PC-9 (cell line): ENCODE data around the gene COPZ1. TPM values are rescaled to one million over a fixed set of nuclear protein-coding genes. Genes with fewer than 3 reads are reported as not detected.

ENCODE experiments used
- BruUV-seq: library from RNA; stranded (reverse); fragments of 400-500 nt; replicated peaks from 2 replicates; lab custom pipeline; 2021; lab: Mats Ljungman, UMichigan
- CTCF ChIA-PET: fragments of 300-600 bp; sonication (Branson Sonifier 250); formaldehyde crosslinking; loops from one replicate; lab custom pipeline; 2022; ENCODE audit warnings: antibody characterized with exemption; lab: Charles Lee
- POLR2A ChIA-PET: fragments of 300-600 bp; sonication (Branson Sonifier 250); formaldehyde crosslinking; loops from one replicate; lab custom pipeline; 2022; ENCODE audit warnings: antibody characterized with exemption; ENCODE audit not compliant: unreplicated experiment; lab: Charles Lee
- DNase-seq, 2 experiments: peaks; one replicate each; pipeline versions ENCODE4 v3.0.0 to v3.0.0-alpha.2; 2015 to 2022; ENCODE audit warnings: mixed read lengths in 1 of 2
- H2AFZ ChIP-seq: fragments of 200-600 bp; sonication (generic); 2 replicates; pipeline ENCODE4 v1.8.1; 2017; ENCODE audit warnings: antibody characterized with exemption
- H3F3A ChIP-seq: fragments of 200-600 bp; sonication (generic); 2 replicates; pipeline ENCODE4 v1.8.1; 2017; ENCODE audit warnings: antibody characterized with exemption, mild to moderate bottlenecking, low read depth; ENCODE audit not compliant: insufficient read depth
- H3K27ac ChIP-seq: fragments of 200-600 bp; sonication (generic); 2 replicates; pipeline ENCODE4 v1.6.1; 2016; ENCODE audit warnings: mixed run types
- H3K27me3 ChIP-seq: fragments of 200-600 bp; sonication (generic); 2 replicates; pipeline ENCODE4 v1.6.1; 2016; ENCODE audit warnings: low read depth, mixed run types; ENCODE audit not compliant: insufficient read depth
- H3K36me3 ChIP-seq: fragments of 200-600 bp; sonication (generic); 2 replicates; pipeline ENCODE4 v1.6.1; 2016; ENCODE audit warnings: low read depth, mixed run types
- H3K4me1 ChIP-seq: fragments of 200-600 bp; sonication (generic); replicated peaks from 2 replicates; pipeline ENCODE4 v1.6.1; 2016; ENCODE audit warnings: mixed run types; ENCODE audit not compliant: insufficient read depth
- H3K4me2 ChIP-seq: fragments of 200-600 bp; sonication (generic); 2 replicates; pipeline ENCODE4 v1.6.1; 2017; ENCODE audit warnings: mixed run types
- H3K4me3 ChIP-seq: fragments of 200-600 bp; sonication (generic); 2 replicates; pipeline ENCODE4 v1.6.1; 2016; ENCODE audit warnings: mixed run types
- H3K79me2 ChIP-seq: fragments of 200-600 bp; sonication (generic); 2 replicates; pipeline ENCODE4 v1.6.1; 2017; ENCODE audit warnings: low read depth, mixed run types
- H3K9me2 ChIP-seq: fragments of 200-600 bp; sonication (generic); 2 replicates; pipeline ENCODE4 v1.8.1; 2017; ENCODE audit warnings: mild to moderate bottlenecking; ENCODE audit not compliant: insufficient read depth
- H3K9me3 ChIP-seq: fragments of 200-600 bp; sonication (generic); 2 replicates; pipeline ENCODE4 v1.8.1; 2016; ENCODE audit warnings: low read depth; ENCODE audit not compliant: insufficient read depth
- H4K20me1 ChIP-seq: fragments of 200-600 bp; sonication (generic); 2 replicates; pipeline ENCODE4 v1.8.1; 2017; ENCODE audit not compliant: insufficient read depth
- EZH2 ChIP-seq: fragments of 200-600 bp; sonication (generic); IDR thresholded peaks from 2 replicates; pipeline ENCODE4 v1.8.0; 2017; ENCODE audit warnings: antibody characterized with exemption, low read depth
- intact Hi-C: fragments of 100-400 bp; cut with micrococcal nuclease; formaldehyde crosslinking; loops from one replicate; pipeline ENCODE4 v1.10.0; 2022; ENCODE audit not compliant: unreplicated experiment
- total RNA-seq: library from RNA; stranded (reverse); gene quantifications from 2 replicates; pipeline ENCODE4 v1.2.3, GENCODE V29; 2021
- TF ChIP-seq, protein P1 (sequence below): fragments of 200-600 bp; sonication (generic); conservative IDR thresholded peaks from 2 replicates; pipeline ENCODE4 v1.6.1; 2017; ENCODE audit warnings: mixed run types, antibody characterized with exemption, mild to moderate bottlenecking, moderate library complexity

COPZ1 gene
- total RNA-seq, 1 experiment from 2014 or later: 232 TPM

DNA sequence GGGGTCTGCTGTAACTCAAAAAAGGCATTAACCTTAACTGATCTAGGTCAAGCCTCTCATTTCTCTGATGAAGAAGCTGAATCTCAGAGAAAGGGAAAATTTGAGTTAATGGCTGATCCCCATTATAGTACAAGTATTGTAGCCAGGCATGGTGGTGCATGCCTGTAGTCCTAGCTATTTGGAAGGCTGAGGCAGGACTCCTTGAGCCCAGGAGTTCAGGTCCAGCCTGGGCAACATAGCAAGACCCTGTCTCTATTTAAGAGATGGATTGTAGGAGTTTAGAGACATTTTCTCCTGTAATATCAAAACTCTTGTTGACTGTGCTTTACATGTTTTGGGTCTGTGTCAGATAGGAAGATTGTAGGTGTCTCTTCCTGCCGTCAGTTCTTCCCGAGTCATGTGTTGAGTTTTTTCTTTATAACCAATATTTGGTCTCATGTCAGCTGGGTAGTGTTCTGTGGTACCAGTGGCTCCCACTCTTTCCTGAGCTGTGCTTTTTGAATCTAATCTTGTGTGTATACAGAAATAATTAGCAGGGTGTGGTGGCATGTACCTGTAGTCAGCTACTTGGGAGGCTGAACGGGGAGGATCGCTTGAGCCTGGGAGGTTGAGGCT, 8.6 kb downstream of the COPZ1 start:
- Histone ChIP-seq H3K27ac (no peak overlapping the region), H2AFZ (no peak overlapping the region), H3K36me3 (peaks cover 19% of the 10 kb centered on the region), H4K20me1 (peaks cover 79% of the 10 kb centered on the region), H3K27me3 (no peaks in the 10 kb centered on the region), H3K4me3 (no peak overlapping the region), H3K4me2 (no peak overlapping the region), H3F3A (peaks cover 22% of the 10 kb centered on the region), H3K79me2 (peaks cover 87% of the 10 kb centered on the region), H3K4me1 (peaks cover 26% of the 10 kb centered on the region), H3K9me3 (no peaks in the 10 kb centered on the region), H3K9me2 (no peaks in the 10 kb centered on the region)
- DNase-seq: no peak
- ChIA-PET CTCF (no interaction called here), POLR2A (interaction anchor here (0.7 kb wide), 1 partner anchor 36 kb away, joined by 4 read pairs; no protein-coding TSS in a partner anchor)
- TF ChIP-seq, protein P1, sequence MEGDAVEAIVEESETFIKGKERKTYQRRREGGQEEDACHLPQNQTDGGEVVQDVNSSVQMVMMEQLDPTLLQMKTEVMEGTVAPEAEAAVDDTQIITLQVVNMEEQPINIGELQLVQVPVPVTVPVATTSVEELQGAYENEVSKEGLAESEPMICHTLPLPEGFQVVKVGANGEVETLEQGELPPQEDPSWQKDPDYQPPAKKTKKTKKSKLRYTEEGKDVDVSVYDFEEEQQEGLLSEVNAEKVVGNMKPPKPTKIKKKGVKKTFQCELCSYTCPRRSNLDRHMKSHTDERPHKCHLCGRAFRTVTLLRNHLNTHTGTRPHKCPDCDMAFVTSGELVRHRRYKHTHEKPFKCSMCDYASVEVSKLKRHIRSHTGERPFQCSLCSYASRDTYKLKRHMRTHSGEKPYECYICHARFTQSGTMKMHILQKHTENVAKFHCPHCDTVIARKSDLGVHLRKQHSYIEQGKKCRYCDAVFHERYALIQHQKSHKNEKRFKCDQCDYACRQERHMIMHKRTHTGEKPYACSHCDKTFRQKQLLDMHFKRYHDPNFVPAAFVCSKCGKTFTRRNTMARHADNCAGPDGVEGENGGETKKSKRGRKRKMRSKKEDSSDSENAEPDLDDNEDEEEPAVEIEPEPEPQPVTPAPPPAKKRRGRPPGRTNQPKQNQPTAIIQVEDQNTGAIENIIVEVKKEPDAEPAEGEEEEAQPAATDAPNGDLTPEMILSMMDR: no peak
- no peak for TF ChIP-seq EZH2
- intact Hi-C loops: no loop called here
- no TSS peak for BruUV-seq

DNA sequence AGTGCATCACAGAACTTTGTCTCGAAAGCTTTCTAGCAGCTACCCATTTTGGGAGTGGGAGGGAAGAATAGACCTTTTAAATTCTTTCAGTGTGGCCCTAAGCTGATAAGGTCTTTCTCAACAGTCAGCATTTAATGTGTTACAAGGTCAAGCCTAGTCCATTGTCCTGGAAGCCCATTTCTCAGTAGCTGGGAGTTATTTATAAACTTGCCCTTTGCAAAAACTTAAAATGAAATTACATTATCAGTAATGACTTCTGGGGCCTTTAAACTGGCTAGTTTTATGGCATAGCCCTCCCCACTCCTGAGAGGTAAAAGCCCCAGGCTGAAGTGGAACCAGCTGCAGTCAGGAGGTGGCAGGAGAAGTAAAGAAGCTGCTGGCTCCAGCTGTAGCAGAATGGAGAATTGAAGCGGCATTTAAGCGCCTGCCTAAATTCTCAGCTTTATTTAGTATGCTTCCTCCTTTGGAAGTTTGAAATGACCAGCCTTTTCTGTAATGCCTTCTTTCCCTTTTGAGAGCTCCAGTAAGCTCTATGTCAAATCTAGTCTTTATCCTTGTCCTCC, 12.4 kb downstream of the COPZ1 start:
- Histone ChIP-seq H3K4me1 (no peaks in the 10 kb centered on the region), H2AFZ (no peak overlapping the region), H3K79me2 (peaks cover 51% of the 10 kb centered on the region), H3K9me2 (no peaks in the 10 kb centered on the region), H3K4me3 (no peak overlapping the region), H3K27ac (no peak overlapping the region), H3F3A (peaks cover under 1% of the 10 kb centered on the region), H3K36me3 (peaks cover 14% of the 10 kb centered on the region; the same call in 1 of the 2 replicates), H3K9me3 (no peaks in the 10 kb centered on the region), H3K4me2 (no peak overlapping the region), H4K20me1 (peaks cover 68% of the 10 kb centered on the region), H3K27me3 (no peaks in the 10 kb centered on the region)
- intact Hi-C loops: no loop called here
- TF ChIP-seq, protein P1: no peak
- no peak for TF ChIP-seq EZH2
- no TSS peak for BruUV-seq
- ChIA-PET CTCF (interaction anchor here (1.3 to 1.6 kb wide), 2 partner anchors 20 to 42 kb away, joined by 3 to 4 read pairs; no protein-coding TSS in a partner anchor), POLR2A (no interaction called here)
- no peak for DNase-seq

DNA sequence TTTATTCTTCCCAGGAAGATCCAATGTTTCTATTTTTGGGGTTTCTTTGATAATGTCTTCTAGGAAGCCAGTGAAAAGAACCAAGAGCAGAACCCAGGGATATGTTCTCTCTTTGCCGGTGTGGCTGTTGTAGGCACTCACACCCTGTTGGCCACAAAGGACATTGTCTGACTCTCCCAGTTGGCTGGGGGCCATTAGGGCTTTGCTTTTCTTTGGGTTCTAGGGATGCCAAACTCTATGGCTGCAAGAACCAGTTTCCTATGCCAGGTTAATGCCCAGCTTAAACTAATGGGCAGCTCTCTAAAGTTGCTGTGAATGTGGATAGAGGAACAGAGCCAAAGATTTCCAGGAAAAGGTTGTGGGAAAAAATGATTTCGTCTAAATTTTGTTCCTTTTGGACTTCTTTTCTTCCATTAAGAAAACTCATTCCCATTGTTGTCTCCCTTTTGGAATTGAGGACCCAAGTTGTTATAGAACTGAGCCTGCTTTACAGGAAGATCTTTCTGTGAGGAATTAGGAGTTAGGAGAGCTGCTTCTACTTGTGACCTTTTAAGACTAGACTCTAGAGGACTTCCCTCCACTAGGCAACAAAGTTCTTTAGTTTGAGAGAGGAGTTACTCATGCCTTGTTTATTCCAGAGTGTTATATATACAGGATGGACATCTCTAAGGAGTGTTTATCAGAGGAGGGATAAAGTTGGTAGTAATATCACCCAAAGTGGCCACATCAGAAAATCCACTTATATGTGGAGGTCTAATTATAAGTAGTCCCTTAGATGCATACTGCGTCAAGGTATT, 13.1 kb downstream of the COPZ1 start:
- no peak overlapping the region for H2AFZ ChIP-seq
- H3F3A ChIP-seq: no peaks in the 10 kb centered on the region; the same call in 1 of the 2 replicates
- peaks cover 17% of the 10 kb centered on the region; the same call in 1 of the 2 replicates for H3K36me3 ChIP-seq
- ChIA-PET CTCF (interaction anchor here (1.3 kb wide), 1 partner anchor 19 kb away, joined by 4 read pairs; no protein-coding TSS in a partner anchor), POLR2A (interaction anchor here (0.6 kb wide), 1 partner anchor 11 kb away, joined by 32 read pairs; no protein-coding TSS in a partner anchor)
- H3K4me1 ChIP-seq: no peaks in the 10 kb centered on the region
- no peak overlapping the region for H3K27ac ChIP-seq
- no peak overlapping the region for H3K4me2 ChIP-seq
- no peak for TF ChIP-seq EZH2
- TF ChIP-seq, protein P1: no peak
- no peak overlapping the region for H3K4me3 ChIP-seq
- no peak for DNase-seq
- peaks cover 62% of the 10 kb centered on the region for H4K20me1 ChIP-seq
- no peaks in the 10 kb centered on the region for H3K9me2 ChIP-seq
- H3K9me3 ChIP-seq: no peaks in the 10 kb centered on the region
- no peaks in the 10 kb centered on the region for H3K27me3 ChIP-seq
- intact Hi-C loops: no loop called here
- BruUV-seq: no TSS peak
- H3K79me2 ChIP-seq: peaks cover 46% of the 10 kb centered on the region
